ENCODE measurements around the gene FAM32A.

FAM32A gene

GRCh38 chr19:16185123-16185767, at the start of gene FAM32A:
Gene FAM32A, plus strand, starts transcription at chr19:16185410. Its CDS starts 33 bp downstream, at chr19:16185443.
- H3K4me3 ChIP-seq (ENCODE audit: low read depth, low read length): peak within 1 kb of the TSS; percentile 99
- peak; percentile 29 for TF ChIP-seq CTCF (IDR thresholded peaks at IDR 0.05)
- no peaks in the 10 kb centered on the region for H3K27me3 ChIP-seq (ENCODE audit: control insufficient read depth, insufficient read depth, low read length)
- peak within 1 kb of the TSS; percentile 63 for H3K27ac ChIP-seq
- H3K79me2 ChIP-seq: peaks cover 27% of the 10 kb centered on the region
- peak within 1 kb of the TSS; percentile 91 for H3K4me2 ChIP-seq (ENCODE audit: low read length)
- peak within 1 kb of the TSS; percentile 92 for H2AFZ ChIP-seq
- peak within 1 kb of the TSS; percentile 34 for H3K9ac ChIP-seq
- H3K4me1 ChIP-seq: no peaks in the 10 kb centered on the region
- no peaks in the 10 kb centered on the region for H3K9me3 ChIP-seq (ENCODE audit: control insufficient read depth, low read length)
- no peaks in the 10 kb centered on the region for H3K36me3 ChIP-seq (ENCODE audit: control insufficient read depth, insufficient read depth, low read length)

- no peak overlapping the region for H3K9ac ChIP-seq
- no peaks in the 10 kb centered on the region for H3K27me3 ChIP-seq (ENCODE audit: control insufficient read depth, insufficient read depth, low read length)
- no peaks in the 10 kb centered on the region for H3K9me3 ChIP-seq (ENCODE audit: control insufficient read depth, low read length)
- no peak for TF ChIP-seq CTCF (IDR thresholded peaks at IDR 0.05)
- H3K36me3 ChIP-seq (ENCODE audit: control insufficient read depth, insufficient read depth, low read length): no peaks in the 10 kb centered on the region
- no peak overlapping the region for H3K27ac ChIP-seq
- no peak overlapping the region for H2AFZ ChIP-seq
- no peaks in the 10 kb centered on the region for H3K4me1 ChIP-seq
- H3K4me3 ChIP-seq (ENCODE audit: low read depth, low read length): no peak overlapping the region
- H3K4me2 ChIP-seq (ENCODE audit: low read length): no peak overlapping the region
- no peaks in the 10 kb centered on the region for H3K79me2 ChIP-seq
These were observed 49.6 kb upstream of the FAM32A start for GRCh38 chr19:16135430-16136127.

- Histone ChIP-seq H3K36me3 (ENCODE audit: control insufficient read depth, insufficient read depth, low read length) (no peaks in the 10 kb centered on the region), H3K9me3 (ENCODE audit: control insufficient read depth, low read length) (no peaks in the 10 kb centered on the region)
- no peak for TF ChIP-seq CTCF (IDR thresholded peaks at IDR 0.05)
These were observed 48.8 kb upstream of the FAM32A start for GRCh38 chr19:16136185-16136999.

GRCh38 chr19:16139752-16140151, 45.5 kb upstream of the FAM32A start:
- H3K9me3 ChIP-seq (ENCODE audit: control insufficient read depth, low read length): no peaks in the 10 kb centered on the region
- H2AFZ ChIP-seq: no peak overlapping the region
- H3K4me2 ChIP-seq (ENCODE audit: low read length): no peak overlapping the region
- no peaks in the 10 kb centered on the region for H3K36me3 ChIP-seq (ENCODE audit: control insufficient read depth, insufficient read depth, low read length)
- no peak overlapping the region for H3K9ac ChIP-seq
- H3K27ac ChIP-seq: no peak overlapping the region
- no peak overlapping the region for H3K4me3 ChIP-seq (ENCODE audit: low read depth, low read length)
- H3K27me3 ChIP-seq (ENCODE audit: control insufficient read depth, insufficient read depth, low read length): no peaks in the 10 kb centered on the region
- no peaks in the 10 kb centered on the region for H3K79me2 ChIP-seq
- no peaks in the 10 kb centered on the region for H3K4me1 ChIP-seq
- TF ChIP-seq CTCF (IDR thresholded peaks at IDR 0.05): no peak

More at GRCh38 chr19:16136185-16136999, 48.8 kb upstream of the FAM32A start:
- no peak overlapping the region for H3K27ac ChIP-seq
- H3K79me2 ChIP-seq: no peaks in the 10 kb centered on the region
- H2AFZ ChIP-seq: no peak overlapping the region
- H3K4me2 ChIP-seq (ENCODE audit: low read length): no peak overlapping the region
- no peak overlapping the region for H3K4me3 ChIP-seq (ENCODE audit: low read depth, low read length)
- H3K9ac ChIP-seq: no peak overlapping the region
- H3K4me1 ChIP-seq: no peaks in the 10 kb centered on the region
- H3K27me3 ChIP-seq (ENCODE audit: control insufficient read depth, insufficient read depth, low read length): no peaks in the 10 kb centered on the region
